Peyer's patch (tissue), 4 donors: Measurements from ENCODE around the gene C16orf89. TPM values are rescaled to one million over a fixed set of nuclear protein-coding genes. Genes with fewer than 3 reads are reported as not detected.

Experiments
- DNase-seq, 3 donors: peaks; one replicate each; pipeline ENCODE4 v3.0.0-alpha.2; 2017 to 2019
- H3K27ac ChIP-seq, 4 donors: fragments of 200-600 bp; sonication (generic); one replicate each; pipeline ENCODE4 v1.5.1; 2016 to 2019
- H3K27me3 ChIP-seq, 2 donors: fragments of 200-600 bp; sonication (generic); one replicate each; pipeline ENCODE4 v1.5.1; 2019
- H3K36me3 ChIP-seq, 3 donors: fragments of 200-600 bp; sonication (generic); one replicate each; pipeline ENCODE4 v1.5.1; 2016 to 2019
- H3K4me1 ChIP-seq, 4 donors: fragments of 200-600 bp; sonication (generic); one replicate each; pipeline ENCODE4 v1.5.1; 2016 to 2019
- H3K4me3 ChIP-seq, 4 donors: fragments of 200-600 bp; sonication (generic); 1 replicate in 3 of 4; 2 replicates in 1 of 4; pipeline ENCODE4 v1.5.1; 2016 to 2019; ENCODE audit warnings: mild to moderate bottlenecking in 1 of 4
- H3K9me3 ChIP-seq, 4 donors: fragments of 200-600 bp; sonication (generic); one replicate each; pipeline ENCODE4 v1.5.1; 2016 to 2019; ENCODE audit warnings: mild to moderate bottlenecking in 1 of 4
- POLR2A ChIP-seq, 2 donors: fragments of 450-650 bp; IDR thresholded peaks; one replicate each; pipeline ENCODE4 v1.5.1; 2017; ENCODE audit warnings: antibody characterized with exemption in 2 of 2, mild to moderate bottlenecking in 2 of 2, moderate library complexity in 2 of 2
- total RNA-seq, 4 donors: library from RNA; depleted of rRNA; stranded (reverse); fragments of >200 nt; gene quantifications; one replicate each; pipeline ENCODE4 v1.1.0, GENCODE V29; 2016
- TF ChIP-seq, protein P1 (sequence below), 6 experiments: fragments of 450-650 bp in 4 of 6; fragments of 200-600 bp in 2 of 6; sonication (generic) in 1 of 6; IDR thresholded peaks; one replicate each; pipeline ENCODE4 v1.5.1; 2017 to 2019; ENCODE audit warnings: antibody characterized with exemption in 6 of 6, mild to moderate bottlenecking in 3 of 6, moderate library complexity in 1 of 6

C16orf89 gene
- total RNA-seq, 4 donors from 2014 or later: 0.80 to 1.4 TPM; not detected in 2

DNA sequence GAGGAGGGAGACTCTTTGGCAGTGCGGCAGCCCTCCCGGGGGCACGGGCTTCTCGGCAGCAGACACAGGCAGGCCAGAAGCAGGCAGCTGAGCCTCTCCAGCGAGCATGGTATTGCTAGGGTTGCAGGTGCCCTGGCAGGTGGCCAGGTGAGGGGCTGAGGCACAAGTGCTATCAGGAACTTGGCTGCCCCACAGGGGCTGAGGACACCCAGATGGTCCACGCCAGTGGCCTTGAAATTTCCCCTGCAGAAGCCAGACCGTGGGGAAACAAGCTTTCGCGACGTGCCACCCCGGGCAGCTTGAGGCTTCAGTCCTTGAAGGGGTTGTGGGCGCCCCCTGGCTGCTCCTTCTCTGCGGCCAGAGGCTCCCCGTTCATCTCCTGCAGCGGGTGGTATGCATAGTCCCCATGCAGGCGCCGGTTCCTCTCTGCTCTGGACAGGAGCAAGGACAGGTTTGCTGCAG is 40.6 kb downstream of the C16orf89 start:
- Histone ChIP-seq H3K4me3 (no peak overlapping the region), H3K27me3 (no peaks in the 10 kb centered on the region), H3K36me3 (peaks cover 0 to 31% (median 0%) of the 10 kb centered on the region in 3 donors), H3K27ac (no peak overlapping the region), H3K4me1 (no peaks in the 10 kb centered on the region), H3K9me3 (no peaks in the 10 kb centered on the region)
- no peak for TF ChIP-seq POLR2A (IDR thresholded peaks at IDR 0.05)
- TF ChIP-seq, protein P1, sequence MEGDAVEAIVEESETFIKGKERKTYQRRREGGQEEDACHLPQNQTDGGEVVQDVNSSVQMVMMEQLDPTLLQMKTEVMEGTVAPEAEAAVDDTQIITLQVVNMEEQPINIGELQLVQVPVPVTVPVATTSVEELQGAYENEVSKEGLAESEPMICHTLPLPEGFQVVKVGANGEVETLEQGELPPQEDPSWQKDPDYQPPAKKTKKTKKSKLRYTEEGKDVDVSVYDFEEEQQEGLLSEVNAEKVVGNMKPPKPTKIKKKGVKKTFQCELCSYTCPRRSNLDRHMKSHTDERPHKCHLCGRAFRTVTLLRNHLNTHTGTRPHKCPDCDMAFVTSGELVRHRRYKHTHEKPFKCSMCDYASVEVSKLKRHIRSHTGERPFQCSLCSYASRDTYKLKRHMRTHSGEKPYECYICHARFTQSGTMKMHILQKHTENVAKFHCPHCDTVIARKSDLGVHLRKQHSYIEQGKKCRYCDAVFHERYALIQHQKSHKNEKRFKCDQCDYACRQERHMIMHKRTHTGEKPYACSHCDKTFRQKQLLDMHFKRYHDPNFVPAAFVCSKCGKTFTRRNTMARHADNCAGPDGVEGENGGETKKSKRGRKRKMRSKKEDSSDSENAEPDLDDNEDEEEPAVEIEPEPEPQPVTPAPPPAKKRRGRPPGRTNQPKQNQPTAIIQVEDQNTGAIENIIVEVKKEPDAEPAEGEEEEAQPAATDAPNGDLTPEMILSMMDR (IDR thresholded peaks at IDR 0.05): peak in 2 of 6 experiments; percentile 10 to 27
- DNase-seq: peak in 2 of 3 donors; percentile 56 to 58

DNA sequence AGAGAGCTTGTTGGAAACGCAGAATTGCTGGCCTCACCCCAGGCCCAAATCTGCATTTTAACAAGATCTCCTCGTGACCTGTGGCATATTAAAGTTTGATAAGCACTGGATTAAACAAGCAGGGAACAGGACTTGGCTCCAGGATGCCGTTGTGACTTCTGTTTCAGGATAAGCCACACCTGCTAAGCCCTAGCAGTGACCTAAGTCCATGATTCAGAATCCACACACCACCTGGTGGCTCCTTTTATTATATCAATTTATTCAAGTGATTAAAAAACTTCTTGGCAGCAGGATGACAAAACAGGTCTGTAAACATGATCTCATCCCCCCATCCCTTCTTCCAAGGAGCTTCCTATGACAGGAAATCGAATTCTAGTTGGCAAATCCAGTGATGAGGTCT is 41.1 kb downstream of the C16orf89 start:
- TF ChIP-seq POLR2A (IDR thresholded peaks at IDR 0.05): no peak
- TF ChIP-seq, protein P1 (IDR thresholded peaks at IDR 0.05): peak in 4 of 6 experiments; percentile 14 to 68 (median 52)
- Histone ChIP-seq H3K36me3 (peaks cover 0 to 29% (median 0%) of the 10 kb centered on the region in 3 donors), H3K4me3 (no peak overlapping the region), H3K4me1 (no peaks in the 10 kb centered on the region), H3K27ac (no peak overlapping the region), H3K9me3 (no peaks in the 10 kb centered on the region), H3K27me3 (no peaks in the 10 kb centered on the region)
- peak in 1 of 3 donors; percentile 55 for DNase-seq

DNA sequence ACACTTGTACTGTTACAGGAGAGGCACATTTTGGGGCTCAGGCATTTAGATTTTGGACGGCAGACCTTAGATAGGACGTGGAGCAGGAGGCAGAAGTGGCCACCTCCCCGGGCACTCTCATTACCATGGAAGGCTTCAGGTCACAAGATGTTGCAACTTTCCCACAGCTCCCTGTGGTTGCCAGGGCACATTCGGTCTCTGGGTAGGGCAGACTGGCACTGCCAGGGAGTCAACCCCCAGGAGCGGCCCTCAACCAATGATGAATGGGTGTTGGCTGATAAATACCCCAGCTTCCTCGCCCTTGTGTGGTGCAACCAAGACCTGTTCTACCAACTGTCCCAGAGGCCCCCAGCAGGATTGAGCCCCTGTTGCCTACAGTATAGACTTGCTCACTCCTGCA is 43.2 kb downstream of the C16orf89 start:
- no peak for TF ChIP-seq POLR2A (IDR thresholded peaks at IDR 0.05)
- TF ChIP-seq, protein P1 (IDR thresholded peaks at IDR 0.05): no peak
- no peaks in the 10 kb centered on the region for H3K9me3 ChIP-seq
- no peaks in the 10 kb centered on the region for H3K27me3 ChIP-seq
- H3K4me3 ChIP-seq: no peak overlapping the region
- no peak for DNase-seq
- H3K4me1 ChIP-seq: no peaks in the 10 kb centered on the region
- H3K27ac ChIP-seq: no peak overlapping the region
- peaks cover 0 to 9% (median 0%) of the 10 kb centered on the region in 3 donors for H3K36me3 ChIP-seq

DNA sequence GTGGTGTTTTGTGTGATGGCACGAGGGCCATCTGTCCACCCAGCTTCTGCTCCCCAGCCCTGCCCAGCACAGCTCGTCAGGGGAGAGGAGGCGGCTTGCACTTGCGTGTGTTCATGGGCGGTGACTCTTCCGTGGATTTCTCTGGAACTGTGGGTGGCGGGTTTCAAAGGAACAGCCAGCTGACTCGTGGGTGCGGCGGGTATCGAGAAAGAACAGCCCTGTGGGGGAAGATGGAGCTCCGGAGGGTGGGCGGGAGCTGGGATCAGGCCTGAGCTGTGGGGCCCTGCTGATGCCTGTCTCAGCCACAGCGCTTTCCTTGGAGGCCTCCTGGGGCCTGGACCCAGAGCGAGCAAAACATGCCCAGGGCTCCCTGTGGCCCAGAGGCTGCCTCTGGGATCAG is 45.2 kb downstream of the C16orf89 start:
- Histone ChIP-seq H3K4me3 (no peak overlapping the region), H3K36me3 (peaks cover 0 to 7% (median 0%) of the 10 kb centered on the region in 3 donors), H3K9me3 (no peaks in the 10 kb centered on the region), H3K4me1 (no peaks in the 10 kb centered on the region), H3K27me3 (no peaks in the 10 kb centered on the region), H3K27ac (no peak overlapping the region)
- DNase-seq: no peak
- no peak for TF ChIP-seq POLR2A (IDR thresholded peaks at IDR 0.05)
- TF ChIP-seq, protein P1 (IDR thresholded peaks at IDR 0.05): no peak

DNA sequence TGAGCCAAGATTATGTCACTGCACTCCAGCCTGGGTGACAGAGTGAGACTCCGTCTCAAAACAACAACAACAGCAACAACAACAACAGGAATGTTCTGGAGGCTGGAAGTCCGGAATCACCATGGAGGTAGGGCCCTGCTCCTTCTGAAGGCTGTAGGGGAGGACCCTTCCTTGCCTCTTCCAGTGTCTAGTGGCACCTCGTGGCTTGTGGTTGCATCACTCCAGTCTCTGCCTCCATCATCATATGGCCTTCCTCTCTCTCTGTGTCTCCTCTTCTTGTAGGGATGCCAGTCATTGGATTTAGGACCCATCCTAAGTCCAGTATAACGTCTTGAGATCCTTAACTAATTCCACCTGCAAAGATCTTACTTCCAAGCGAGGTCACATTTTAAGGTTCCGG is 46.0 kb downstream of the C16orf89 start:
- Histone ChIP-seq H3K4me1 (no peaks in the 10 kb centered on the region), H3K36me3 (no peaks in the 10 kb centered on the region), H3K9me3 (no peaks in the 10 kb centered on the region), H3K27me3 (no peaks in the 10 kb centered on the region), H3K27ac (no peak overlapping the region), H3K4me3 (no peak overlapping the region)
- no peak for DNase-seq
- TF ChIP-seq, protein P1 (IDR thresholded peaks at IDR 0.05): no peak
- TF ChIP-seq POLR2A (IDR thresholded peaks at IDR 0.05): no peak

DNA sequence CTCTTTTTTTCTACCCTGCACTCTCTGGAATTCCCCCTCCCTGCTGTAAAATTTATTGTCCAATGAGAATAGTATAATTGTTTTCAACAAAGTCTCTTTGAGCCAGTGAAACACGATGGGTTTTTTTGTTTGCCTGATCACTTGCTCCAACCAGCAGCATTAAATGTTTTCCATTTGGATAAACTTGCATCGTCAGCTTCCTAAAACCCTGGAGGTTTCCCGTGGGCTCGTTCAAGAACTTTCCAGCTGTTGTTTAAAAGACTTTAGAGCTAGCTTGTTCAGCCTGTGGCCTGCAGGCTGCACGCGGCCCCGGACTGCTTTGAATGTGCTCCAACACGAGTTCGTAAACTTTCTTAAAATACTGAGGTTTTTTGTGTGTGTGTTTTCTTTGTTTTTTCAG is 47.0 kb downstream of the C16orf89 start:
- no peaks in the 10 kb centered on the region for H3K36me3 ChIP-seq
- no peak for DNase-seq
- no peaks in the 10 kb centered on the region for H3K9me3 ChIP-seq
- H3K27ac ChIP-seq: no peak overlapping the region
- H3K4me3 ChIP-seq: no peak overlapping the region
- no peaks in the 10 kb centered on the region for H3K4me1 ChIP-seq
- no peak for TF ChIP-seq POLR2A (IDR thresholded peaks at IDR 0.05)
- TF ChIP-seq, protein P1 (IDR thresholded peaks at IDR 0.05): no peak
- no peaks in the 10 kb centered on the region for H3K27me3 ChIP-seq
